Right hindlimb (tissue), 1 donor: Measurements from ENCODE around the gene TCF4.

ENCODE experiments used
- DNase-seq: peaks from one replicate; pipeline ENCODE4 v3.0.0-alpha.2; 2018

TCF4 gene

DNA sequence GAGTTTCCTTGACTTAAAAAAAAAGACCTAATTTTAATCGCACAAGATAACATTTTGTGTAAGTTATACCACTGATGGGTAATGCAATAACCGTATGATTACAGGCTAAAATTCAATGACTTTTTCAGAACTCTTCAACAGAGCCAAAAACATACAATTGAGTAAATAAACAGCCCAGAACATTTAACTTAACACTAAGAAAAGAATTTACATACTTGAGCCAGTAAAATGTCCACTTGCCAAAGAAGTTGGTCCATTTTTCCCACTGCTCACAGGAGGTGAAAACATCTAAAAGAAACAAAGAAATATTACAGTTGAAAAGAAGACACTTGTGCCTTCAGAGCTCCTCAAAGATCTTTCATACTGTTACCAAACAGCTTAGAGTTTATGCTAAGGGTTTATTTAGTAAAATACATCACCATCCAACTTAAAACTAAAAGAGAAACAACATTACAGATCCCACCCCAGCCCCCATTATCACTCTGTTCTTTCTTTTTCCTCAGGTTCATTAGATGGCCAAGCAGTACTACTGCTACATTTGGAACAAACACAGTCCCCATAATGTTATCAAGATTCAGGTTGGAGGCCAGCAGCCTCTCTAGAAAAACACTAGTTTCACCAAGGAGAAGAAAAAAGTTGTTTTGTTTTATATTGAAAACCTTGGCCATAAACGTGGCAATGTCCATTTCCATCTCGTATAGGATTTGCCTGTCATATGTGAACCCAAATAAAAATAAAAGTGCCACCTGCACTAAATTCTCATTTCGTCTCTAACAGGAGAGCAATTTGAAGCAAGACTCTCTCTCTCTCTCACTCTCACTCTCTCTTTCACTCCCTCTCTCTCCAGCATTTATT lies 2.7 kb downstream of the TCF4 start:
- DNase-seq, result no peak

DNA sequence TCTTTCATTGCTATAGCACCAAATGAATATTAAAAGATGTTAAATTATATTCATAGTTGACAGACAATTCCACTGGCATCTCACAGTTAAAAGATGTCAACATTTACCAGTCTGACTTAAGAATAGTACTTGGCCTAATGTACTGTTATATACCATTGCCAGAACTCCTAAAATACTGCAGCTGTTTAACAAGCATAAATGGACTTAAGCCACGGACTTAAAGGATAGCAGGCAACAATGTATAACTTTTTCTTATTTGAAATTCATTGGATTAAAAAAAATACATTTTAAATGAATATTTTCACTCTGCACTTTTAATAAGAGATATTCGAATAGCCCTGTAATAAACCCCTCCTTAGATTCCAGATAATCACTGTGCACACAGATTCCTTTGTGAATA lies 3.8 kb downstream of the TCF4 start:
- no peak for DNase-seq

DNA sequence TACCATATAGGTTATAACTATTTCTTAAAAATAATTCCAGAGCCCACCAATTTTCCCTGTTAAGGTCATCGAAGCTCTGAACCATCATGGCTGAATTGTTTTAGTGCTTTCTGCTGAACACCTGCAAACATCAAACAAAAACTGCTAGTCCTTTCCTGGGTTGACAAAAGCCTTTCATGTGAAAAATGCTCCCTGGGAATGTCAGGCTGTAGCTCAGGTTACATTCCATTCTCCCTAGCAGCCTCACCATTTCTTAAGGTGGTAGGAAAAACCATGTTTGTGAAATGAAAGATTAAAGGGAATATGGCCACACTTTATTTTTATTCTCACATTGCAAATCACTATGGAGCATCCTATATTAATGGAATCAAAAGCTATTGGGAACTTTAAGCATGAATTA lies 5.7 kb downstream of the TCF4 start:
- DNase-seq, result no peak

DNA sequence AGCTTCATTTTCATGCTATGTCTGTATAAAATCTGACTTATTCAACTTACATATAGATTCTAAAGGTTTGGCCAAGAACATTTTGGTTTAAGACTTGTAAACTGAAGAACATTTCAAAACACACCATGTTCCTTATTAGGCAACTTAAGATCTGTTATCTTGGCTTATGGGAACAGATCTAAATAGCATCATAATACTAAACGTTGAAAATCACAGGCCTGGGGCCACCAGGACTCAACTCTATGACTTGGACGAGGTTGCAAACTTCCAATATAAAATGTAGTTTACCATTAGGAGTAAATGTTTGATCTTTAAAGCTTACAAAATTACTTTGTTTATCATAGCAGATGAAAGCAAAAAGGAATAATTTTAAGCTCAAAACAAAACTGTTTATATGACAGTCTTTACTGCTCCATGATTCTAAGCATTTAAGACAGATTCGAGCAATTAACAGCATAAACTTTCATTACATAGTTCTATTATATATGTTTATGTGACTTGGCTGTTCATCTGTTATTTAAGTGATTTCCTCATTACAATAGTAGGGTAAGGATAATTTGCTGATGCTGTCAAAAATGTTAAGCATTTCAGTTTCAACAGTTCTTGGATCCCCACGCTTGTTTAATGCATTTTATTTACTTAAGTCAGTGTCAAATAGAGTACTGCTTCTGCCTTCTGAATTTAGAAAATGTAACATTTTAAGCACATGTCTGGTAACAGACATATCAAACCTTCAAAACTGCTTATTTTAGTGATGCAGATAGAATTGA lies 8.3 kb downstream of the TCF4 start:
- no peak for DNase-seq

DNA sequence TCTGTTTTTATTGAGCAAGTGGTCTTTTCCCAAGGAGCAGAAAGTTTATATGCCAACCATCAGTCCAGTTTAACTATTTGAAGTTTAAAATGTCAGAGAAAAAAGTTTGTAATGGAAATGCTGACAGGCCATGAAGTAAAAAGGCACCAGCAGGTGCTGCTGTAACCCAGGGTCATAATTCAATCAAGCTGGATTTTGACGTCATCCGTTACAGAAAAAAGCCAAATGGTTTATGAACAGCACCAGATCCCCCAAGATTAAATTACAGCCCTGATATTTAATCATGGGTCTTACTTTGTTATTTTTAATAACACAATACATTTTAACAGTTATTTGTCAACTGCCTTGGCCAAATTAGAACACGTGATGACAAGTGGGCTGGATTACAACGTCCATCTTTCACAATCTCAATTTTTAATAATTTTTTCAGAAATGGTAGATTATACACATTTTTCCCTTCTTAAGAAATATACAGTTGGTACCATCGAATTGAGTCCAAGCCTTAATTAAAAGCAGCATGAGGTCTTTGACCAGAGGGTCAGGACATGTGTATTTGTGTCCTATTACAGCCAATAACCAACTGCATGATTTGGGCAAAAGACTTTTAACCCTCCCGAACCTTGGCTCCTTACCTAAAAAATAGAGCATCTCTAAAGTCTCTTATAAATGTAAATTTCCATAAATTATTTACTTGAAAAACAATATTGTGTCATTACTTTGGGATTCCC lies 10.0 kb downstream of the TCF4 start:
- DNase-seq, result no peak

DNA sequence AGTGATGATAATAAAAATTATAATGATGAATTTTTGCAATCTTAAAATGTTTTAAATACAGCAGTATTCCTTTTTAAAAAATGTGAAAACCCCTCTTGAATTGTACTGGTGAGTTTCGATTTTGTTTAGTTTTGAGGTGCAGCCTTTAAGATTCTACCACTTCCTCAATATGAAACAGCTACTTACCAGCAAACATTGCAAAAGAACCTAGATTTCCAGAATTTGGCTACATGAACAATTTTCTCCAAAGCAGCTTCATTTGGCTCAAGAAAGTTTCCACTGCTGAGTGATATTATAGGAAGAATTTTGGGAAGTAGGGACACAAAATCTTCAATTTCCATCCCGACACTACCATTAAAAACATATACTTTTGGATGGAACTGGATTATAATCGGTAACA lies 12.0 kb downstream of the TCF4 start:
- DNase-seq, result no peak

DNA sequence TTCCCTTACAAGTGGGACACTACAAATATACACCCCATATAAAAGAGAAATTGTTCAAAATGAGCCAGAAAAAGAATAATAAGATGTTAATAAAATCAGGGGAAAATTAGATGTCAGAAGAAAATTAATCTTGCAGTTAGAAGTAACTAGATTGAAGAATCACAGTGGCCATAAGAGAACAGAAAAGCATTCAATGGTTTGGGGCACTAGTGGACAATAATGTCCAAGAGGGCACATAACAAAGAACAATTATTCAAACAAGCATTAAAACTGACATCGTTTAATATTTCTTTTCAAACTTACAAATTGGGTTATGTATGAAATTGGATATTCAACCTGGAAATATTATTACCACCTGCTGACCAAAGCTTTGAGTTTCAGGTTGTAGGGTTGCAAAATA lies 12.9 kb downstream of the TCF4 start:
- DNase-seq, result no peak

DNA sequence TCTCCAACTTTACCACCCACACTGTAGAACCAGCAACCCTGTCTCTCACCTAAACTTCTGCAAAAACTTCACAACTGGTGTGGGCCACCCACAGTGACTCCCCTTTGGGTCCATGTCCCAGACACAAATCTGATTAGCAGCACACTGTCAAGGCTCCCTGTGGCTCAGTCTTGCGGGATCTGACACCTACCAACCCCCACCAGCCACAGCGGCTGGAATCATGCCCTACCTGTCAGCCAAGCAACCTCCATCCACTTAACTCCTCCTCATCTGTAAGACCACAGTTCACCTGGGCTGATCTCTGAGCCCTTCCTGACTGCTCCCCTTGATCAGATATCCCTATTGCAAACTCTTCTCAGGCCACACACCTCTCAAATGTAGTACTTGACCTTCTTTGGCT lies 14.6 kb downstream of the TCF4 start:
- DNase-seq, result no peak

DNA sequence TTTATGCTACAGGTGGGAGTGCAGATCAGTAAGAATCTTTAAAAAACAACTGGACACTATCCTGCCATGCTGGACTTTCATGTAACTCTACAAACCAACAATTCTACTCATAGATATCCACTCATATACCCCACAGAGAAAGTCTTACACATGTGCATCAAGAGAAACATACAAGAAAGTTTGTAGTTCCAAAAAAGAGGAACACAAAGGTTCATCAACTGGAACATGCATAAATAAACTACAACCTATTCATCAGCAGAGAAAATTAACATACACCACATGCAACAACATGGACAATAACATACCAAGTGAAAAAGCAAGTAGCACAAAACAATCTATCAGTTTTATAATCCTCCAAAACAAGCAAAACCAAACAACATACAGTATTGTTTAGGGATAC lies 17.0 kb downstream of the TCF4 start:
- no peak for DNase-seq

DNA sequence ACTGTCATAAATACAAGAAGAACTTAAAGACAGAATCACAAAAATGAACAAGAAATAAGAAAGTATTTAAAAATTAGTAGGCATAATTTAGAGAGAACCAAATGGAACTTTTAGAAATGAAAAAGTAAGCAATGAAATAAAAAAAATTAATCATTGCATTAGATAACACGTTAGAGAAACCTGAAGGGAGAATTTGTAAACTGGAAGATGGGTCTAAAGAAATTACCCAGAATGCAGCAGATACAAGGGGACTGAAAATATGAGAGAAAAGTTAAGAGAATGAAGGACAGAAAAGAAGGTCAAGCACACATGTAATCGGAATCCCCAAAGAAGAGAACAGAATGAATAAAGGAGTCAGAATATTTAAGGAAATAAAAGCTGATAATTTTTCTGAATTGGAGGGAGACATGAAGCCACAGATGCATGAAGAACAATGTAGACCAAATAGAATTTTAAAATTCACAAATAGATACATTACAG lies 21.5 kb downstream of the TCF4 start:
- DNase-seq, result no peak

DNA sequence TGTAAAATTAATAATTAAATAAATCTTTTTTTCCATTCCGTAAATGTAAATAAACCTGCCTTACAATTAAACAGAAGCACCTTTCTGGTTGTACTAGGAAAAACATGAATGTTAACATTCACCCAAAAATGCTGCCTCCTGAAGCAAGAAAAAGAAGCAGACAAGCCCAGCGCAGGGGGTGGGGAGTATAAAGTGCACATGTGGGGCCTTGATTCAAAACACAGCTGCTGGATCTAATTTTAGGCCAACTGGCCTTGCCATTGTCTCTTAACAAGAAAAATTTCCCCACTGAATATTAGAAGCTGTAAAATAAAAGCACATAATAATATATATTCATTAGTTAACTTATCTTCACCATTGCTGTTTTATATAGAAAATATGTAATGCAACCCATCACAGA lies 28.3 kb downstream of the TCF4 start:
- DNase-seq, result peak; percentile 70

DNA sequence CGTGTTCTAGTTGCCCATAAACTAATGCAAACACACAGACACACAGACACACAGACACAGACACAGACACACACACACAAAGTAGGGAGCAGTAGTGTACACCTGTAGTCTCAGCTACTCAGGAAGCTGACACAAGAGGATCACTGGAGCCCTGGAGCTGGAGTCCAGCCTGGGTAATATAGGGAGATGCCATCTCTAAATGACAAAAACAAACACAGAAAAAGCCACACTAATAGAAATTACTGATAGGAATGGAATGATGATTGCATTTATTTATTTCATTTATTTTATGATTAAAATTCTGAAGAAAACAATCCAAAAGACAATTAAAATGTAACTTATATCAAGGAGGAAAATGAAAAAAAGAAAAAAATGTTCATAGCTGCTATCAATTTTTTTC lies 30.8 kb downstream of the TCF4 start:
- no peak for DNase-seq

DNA sequence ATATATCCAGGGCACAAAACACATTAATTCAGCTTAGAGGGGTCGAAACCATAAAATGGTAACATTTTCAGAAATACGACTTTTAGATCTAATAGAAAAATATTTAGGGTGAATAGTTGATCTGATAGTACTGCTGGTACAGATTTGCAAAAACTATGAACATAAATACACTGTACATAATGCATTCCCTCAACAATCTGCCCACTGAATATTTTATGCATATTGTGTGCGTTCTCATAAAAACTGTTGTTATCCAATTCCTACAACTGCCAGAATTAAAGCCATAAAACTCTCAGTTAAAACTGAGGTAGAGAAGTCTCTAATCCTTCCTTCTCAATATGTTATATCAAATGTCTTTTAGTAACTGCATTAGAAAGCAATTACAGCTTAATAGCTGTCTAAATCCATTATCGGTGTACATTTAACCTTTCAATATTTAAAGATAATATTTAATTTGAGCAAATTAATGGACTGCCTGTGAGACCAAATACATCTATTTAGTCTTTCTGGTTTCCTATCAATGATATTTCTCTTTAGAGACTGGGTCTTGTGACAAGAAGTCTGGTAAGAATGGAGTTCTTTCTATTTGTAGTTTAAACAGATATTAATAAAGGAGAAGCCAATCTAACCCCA lies 32.5 kb downstream of the TCF4 start:
- DNase-seq, result no peak

DNA sequence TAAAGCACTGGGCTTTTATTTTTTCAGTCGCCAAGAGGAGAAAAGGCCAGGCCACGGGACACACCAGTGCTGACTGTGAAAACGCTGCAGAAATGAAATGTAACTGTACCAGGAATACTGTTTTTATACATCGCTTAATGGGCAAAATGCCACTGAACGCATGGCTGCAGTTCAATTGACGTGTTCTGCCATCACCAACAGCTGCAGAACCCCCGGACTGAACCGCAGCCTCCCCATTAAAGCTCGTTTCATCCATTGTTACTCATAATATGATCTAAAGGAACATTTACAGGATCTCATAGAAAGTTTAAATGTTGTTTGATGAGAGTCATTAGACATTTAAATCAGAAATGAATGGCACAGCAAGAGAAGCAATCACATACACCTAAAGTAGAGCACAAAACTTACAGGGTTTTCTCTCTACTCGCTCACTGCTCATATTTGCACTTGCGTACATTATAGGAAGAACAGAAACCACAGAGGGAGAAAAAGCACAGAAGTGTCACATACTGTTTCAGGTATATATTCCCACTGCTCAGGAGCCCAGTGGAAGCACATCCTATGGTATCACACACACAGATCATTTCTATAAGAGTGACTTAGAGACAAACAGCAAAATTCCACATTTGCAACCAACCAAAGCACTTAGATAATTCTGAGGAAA lies 35.3 kb downstream of the TCF4 start:
- DNase-seq, result peak; percentile 66

DNA sequence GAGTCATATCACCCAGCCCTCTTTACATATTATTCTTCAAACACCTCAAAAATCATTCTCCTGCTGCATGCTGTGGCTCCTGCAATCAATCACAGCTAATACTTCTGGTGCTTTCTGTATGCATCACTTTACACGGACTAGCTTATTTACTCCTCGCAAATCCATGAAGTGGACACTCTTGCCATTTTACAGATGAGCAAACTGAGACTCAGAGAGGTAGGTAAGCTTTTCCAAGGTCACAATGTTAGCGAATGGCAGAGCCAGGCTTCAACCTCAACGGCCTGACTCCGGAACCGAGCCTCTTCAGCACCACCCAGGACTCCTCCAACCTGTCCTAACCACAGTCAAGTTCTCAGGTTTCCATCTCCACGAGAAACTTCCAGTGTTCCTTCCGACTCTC lies 36.8 kb downstream of the TCF4 start:
- DNase-seq, result no peak

DNA sequence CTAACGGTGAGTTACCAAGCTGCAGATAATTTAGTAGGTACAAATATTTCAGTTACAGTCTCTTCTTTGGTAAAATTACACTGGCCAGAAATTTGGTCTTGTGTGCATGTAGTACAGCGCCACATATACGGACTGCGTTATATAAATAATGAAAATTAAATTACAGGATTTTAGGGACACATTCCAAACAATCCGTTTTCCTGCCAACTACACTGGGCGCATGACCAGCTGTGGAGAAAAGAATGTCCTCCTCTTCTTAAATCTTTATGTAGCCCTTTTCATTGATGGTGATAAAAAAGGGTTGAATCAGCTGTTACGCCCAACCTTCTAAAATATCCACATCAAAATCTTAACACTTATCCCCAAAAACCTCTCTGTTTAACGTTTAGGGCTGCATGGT lies 37.5 kb downstream of the TCF4 start:
- peak; percentile 29 for DNase-seq

DNA sequence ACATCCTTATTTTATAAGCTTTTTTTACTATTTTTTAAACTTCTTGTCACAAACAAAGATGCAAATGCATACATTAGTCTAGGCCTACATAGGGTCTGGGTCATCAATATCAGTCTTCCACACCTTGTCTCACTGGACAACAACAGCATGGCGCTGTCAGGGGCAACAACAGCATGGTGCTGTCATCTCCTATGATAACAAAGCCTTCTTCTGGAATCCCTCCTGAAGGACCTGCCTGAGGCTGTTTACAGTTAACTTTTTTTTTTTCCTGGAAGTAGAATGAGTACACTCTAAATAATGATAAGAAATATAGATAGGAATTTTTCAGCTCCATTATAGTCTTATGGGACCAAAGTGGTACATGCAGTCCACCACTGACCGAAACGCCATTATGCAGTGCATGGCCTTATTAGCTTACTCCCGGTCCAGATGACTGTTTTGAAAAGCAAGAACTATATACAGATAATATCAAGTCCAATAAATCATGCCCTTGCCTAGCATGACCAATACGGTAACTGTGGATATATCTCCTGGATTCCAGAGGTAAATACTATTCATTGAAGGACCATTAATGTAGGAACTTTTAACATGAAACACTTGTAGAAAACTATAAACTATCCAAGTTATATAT lies 38.4 kb downstream of the TCF4 start:
- no peak for DNase-seq

DNA sequence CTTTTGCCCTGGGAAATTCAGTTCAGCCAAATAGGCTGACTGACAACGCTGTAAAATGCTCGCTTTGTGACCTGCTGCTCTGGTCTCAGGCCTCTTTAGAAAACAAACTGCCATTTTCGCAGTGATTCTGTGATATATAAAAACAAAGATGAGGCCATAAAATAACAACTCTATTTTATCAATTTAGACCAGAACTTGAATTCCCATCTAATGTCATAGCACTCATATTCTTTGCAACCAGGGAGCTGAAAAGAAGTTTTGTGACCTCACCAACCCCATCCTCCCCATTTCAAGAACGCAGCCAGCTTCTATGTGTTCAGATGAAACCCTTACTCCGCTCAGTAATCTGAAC lies 40.3 kb downstream of the TCF4 start:
- no peak for DNase-seq

DNA sequence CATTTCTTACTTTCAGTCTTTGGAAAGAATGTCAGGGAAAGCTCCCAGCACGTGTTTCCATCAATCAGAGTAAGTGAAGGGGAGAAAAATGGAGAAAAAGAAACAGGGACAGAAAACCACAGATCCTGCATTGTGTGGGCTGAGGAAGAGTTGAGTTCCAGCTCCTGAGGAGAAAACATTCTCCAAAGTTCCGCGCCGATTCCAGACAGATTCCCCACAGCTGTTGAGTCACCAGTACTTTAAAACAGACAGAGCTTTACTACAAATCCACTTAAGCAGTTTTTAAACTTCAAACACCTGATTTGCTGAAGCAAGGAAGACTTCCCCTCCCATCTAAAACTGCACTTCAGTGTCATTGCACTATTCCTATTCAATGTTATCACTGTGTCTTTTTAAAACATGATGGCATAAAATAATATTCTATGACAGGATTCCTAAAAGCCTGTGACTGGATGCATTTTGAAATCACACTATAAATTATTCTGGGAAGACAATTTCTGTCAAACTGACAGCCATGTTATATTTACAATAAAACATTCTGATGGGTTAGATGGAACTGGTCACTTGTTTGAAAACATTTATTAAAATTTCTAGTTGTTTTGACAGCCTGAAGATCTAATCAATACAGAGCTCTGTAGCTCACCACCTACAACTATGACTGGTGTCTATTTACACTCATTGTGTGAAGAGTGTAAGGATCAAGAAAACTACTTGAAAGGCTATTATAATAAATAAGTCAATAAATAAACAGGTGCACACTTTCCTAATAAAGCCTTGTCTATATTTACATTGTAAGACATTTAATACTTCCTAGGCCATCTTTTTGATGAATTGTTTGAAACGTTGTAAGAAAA lies 40.9 kb downstream of the TCF4 start:
- peak; percentile 73 for DNase-seq

DNA sequence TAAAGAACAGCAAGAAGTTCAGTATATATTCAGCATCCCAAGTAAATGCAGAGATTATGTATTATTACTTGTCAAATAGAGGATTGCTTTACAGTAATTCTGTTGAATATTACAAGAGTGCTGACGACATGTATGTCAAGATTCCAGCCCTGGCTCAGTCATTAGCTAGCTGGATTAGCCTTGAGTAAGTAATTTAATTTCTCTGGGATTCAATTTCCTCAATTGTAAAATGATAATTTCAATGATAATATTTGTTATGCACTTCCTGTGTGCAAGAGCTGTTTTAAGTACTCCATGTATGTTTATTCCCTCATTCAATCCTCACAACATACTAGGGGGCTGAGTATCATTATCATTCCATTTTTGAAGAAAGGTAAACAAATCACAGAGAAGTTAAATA lies 44.0 kb downstream of the TCF4 start:
- no peak for DNase-seq

DNA sequence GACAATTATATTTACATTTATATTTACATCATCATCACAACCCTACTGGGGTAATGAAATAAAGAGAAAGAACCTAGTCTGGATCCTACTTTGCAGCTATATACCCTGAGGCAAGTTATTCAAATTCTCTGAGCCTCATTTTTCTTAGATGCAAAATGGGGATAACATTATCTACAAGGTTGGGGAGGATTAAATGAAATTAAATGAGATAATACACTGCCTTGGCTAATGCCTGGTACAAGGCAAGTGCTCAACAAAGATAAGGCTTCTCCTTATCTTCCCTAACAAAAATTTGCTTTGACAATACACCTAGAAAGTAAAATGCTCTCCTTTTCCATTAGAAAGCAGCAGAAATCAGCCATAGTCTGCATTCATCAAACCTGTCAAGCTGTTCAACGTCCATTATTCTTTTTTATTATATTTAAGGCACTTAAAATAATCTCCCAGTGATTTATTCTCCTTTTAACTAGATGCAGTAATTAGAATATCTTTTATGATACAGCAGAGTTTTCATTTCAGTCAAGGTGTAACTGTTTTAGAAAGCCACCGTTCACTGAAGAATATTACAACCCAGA lies 44.8 kb downstream of the TCF4 start:
- DNase-seq, result no peak
